ENCODE data around the gene LIPE. TPM values are rescaled to one million over a fixed set of nuclear protein-coding genes. Genes with fewer than 3 reads are reported as not detected.

Gene LIPE
- total RNA-seq, 6 donors from 2014 or later = 1.3 to 6.2 (median 4.2) TPM

- H3K4me3 ChIP-seq = no peak overlapping the region
- peaks cover 0 to 5% (median 0%) of the 10 kb centered on the region in 4 donors for H3K27me3 ChIP-seq
- peaks cover 12 to 19% (median 18%) of the 10 kb centered on the region in 4 donors for H3K4me1 ChIP-seq
- no peak overlapping the region for H3K27ac ChIP-seq
- no peaks in the 10 kb centered on the region for H3K9me3 ChIP-seq
- no peaks in the 10 kb centered on the region for H3K36me3 ChIP-seq
- TF ChIP-seq POLR2AphosphoS5 (IDR thresholded peaks at IDR 0.05) (no peak), EP300 (IDR thresholded peaks at IDR 0.05) (no peak), POLR2A (IDR thresholded peaks at IDR 0.05) (no peak)
- TF ChIP-seq, protein P1, sequence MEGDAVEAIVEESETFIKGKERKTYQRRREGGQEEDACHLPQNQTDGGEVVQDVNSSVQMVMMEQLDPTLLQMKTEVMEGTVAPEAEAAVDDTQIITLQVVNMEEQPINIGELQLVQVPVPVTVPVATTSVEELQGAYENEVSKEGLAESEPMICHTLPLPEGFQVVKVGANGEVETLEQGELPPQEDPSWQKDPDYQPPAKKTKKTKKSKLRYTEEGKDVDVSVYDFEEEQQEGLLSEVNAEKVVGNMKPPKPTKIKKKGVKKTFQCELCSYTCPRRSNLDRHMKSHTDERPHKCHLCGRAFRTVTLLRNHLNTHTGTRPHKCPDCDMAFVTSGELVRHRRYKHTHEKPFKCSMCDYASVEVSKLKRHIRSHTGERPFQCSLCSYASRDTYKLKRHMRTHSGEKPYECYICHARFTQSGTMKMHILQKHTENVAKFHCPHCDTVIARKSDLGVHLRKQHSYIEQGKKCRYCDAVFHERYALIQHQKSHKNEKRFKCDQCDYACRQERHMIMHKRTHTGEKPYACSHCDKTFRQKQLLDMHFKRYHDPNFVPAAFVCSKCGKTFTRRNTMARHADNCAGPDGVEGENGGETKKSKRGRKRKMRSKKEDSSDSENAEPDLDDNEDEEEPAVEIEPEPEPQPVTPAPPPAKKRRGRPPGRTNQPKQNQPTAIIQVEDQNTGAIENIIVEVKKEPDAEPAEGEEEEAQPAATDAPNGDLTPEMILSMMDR (IDR thresholded peaks at IDR 0.05) = no peak
- 91 to 96% methylated on average over 3 of the region's 3 CpGs for WGBS, 2 donors
- no peak for ATAC-seq (ENCODE audit: low FRiP score in 2 of 2)
- no peak for DNase-seq
Observed at GRCh38 chr19:42428676-42429075, 1.5 kb upstream of the LIPE start.

- WGBS, 2 donors = 90 to 100% methylated on average over 3 of the region's 3 CpGs
- H3K36me3 ChIP-seq = no peaks in the 10 kb centered on the region
Observed at GRCh38 chr19:42426643-42427042, 545 bp downstream of the LIPE start.

DNA sequence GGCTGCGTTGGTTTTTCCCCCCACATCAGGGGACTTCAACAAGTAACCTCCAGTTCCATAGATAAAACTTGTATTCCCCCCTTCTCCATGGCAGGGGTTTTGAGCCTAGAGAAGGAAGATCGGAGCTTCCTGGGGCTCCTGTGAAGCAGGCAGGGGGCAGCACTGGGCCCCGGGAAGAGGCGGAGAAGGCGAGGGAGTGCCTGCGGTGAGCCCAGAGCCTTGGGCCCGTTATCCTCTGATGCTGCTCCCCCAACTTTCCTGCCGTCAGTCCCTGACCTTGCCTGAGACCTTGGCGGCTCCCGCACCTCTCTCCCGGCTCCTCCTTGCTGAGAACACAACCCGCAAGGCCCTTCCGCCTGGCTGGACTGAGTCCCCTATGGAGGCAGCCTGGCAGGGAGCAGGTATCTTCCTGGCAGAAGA is 2.5 kb downstream of the LIPE start:
- no peak overlapping the region for H3K27ac ChIP-seq
- H3K27me3 ChIP-seq = peaks cover 0 to 5% (median 0%) of the 10 kb centered on the region in 4 donors
- H3K9me3 ChIP-seq = no peaks in the 10 kb centered on the region
- ATAC-seq (ENCODE audit: low FRiP score in 2 of 2) = no peak
- H3K4me3 ChIP-seq = no peak overlapping the region
- no peak for TF ChIP-seq POLR2AphosphoS5 (IDR thresholded peaks at IDR 0.05)
- TF ChIP-seq EP300 (IDR thresholded peaks at IDR 0.05) = no peak
- TF ChIP-seq, protein P1 (IDR thresholded peaks at IDR 0.05) = no peak
- no peak for TF ChIP-seq POLR2A (IDR thresholded peaks at IDR 0.05)
- peak in 1 of 2 donors; percentile 60 for DNase-seq
- H3K36me3 ChIP-seq = no peaks in the 10 kb centered on the region
- H3K4me1 ChIP-seq = peaks cover 34 to 40% (median 37%) of the 10 kb centered on the region in 4 donors
- WGBS, 2 donors = 72 to 75% methylated on average over 13 of the region's 13 CpGs

More at GRCh38 chr19:42426643-42427042, 545 bp downstream of the LIPE start:
- Histone ChIP-seq H3K9me3 (no peaks in the 10 kb centered on the region), H3K27me3 (peaks cover 0 to 5% (median 0%) of the 10 kb centered on the region in 4 donors), H3K4me1 (peaks cover 22 to 29% (median 26%) of the 10 kb centered on the region in 4 donors), H3K4me3 (no peak overlapping the region), H3K27ac (no peak overlapping the region)
- DNase-seq (no peak), ATAC-seq (ENCODE audit: low FRiP score in 2 of 2) (no peak)
- TF ChIP-seq EP300 (IDR thresholded peaks at IDR 0.05) = no peak
- TF ChIP-seq POLR2AphosphoS5 (IDR thresholded peaks at IDR 0.05) = no peak
- TF ChIP-seq POLR2A (IDR thresholded peaks at IDR 0.05) = peak in 1 of 4 donors; percentile 1

- DNase-seq (no peak), ATAC-seq (ENCODE audit: low FRiP score in 2 of 2) (no peak)
- WGBS, 2 donors = 61 to 74% methylated on average over 5 to 15 of the region's 15 CpGs
- H3K36me3 ChIP-seq = no peaks in the 10 kb centered on the region
- peak overlapping the region in 1 of 4 donors; percentile 86 for H3K27ac ChIP-seq
- peaks cover 0 to 5% (median 0%) of the 10 kb centered on the region in 4 donors for H3K27me3 ChIP-seq
- peaks cover 35 to 44% (median 39%) of the 10 kb centered on the region in 4 donors for H3K4me1 ChIP-seq
- peak overlapping the region in 3 of 4 donors; percentile 52 to 66 (median 61) for H3K4me3 ChIP-seq
- H3K9me3 ChIP-seq = no peaks in the 10 kb centered on the region
- TF ChIP-seq POLR2A (IDR thresholded peaks at IDR 0.05) (no peak), POLR2AphosphoS5 (IDR thresholded peaks at IDR 0.05) (no peak), EP300 (IDR thresholded peaks at IDR 0.05) (no peak)
- TF ChIP-seq, protein P1 (IDR thresholded peaks at IDR 0.05) = no peak
Observed at GRCh38 chr19:42424345-42424707, 2.9 kb downstream of the LIPE start.

DNA sequence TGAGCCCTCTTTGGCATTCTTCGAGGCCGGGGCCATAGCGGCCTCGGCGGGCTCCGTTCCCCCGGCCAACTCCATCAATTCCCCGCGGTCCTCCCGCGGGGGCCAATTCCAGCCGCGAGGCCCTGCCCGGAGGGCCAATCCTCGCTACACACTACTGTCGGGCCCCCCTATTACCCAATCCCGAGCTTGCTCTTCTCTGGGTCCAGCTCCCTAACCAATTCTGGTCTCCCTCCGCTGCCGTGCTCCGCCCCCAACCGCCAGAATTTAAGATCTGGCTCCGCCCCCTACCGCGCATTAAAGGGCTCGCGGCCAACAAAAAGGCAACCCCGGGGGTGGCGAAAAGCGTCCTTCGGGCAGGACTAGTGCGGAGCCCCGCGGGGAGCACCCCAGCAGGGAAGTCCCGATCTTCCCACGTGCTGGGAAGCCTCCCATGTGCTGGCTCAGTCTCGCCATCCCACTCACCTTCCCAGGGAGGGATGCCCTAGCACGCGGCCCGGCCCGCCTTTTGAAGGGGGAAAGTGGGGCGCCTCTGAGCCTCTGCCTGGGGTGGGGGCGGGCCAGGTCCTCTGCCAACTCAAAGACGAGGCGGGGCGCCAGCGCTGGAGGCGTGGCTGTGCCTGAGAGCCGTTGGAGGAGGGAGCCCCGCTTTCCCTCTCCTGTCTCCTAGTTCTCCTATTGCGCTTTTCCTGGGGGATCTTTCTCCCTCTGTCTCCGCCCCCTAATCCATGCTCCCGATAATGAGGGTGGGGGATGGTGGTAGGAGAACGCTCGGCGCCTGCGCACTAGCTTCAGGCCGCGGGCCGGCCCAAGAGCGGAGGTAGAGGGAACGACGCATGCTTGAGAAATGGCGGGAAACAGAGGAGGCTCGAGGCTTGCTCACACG is 3.5 kb downstream of the LIPE start:
- Histone ChIP-seq H3K4me3 (peak overlapping the region; percentile 52 to 66 (median 60)), H3K27ac (peak overlapping the region; percentile 70 to 86 (median 70)), H3K4me1 (peaks cover 35 to 45% (median 40%) of the 10 kb centered on the region in 4 donors), H3K27me3 (peaks cover 0 to 5% (median 0%) of the 10 kb centered on the region in 4 donors), H3K9me3 (no peaks in the 10 kb centered on the region), H3K36me3 (no peaks in the 10 kb centered on the region)
- TF ChIP-seq, protein P1 (IDR thresholded peaks at IDR 0.05) = no peak
- TF ChIP-seq POLR2A (IDR thresholded peaks at IDR 0.05) = peak in 2 of 4 donors; percentile 23 to 49
- no peak for TF ChIP-seq POLR2AphosphoS5 (IDR thresholded peaks at IDR 0.05)
- 6 to 7% methylated on average over 10 to 56 of the region's 65 CpGs for WGBS, 2 donors
- ATAC-seq (ENCODE audit: low FRiP score in 2 of 2) (peak; percentile 94 to 96), DNase-seq (peak; percentile 88 to 93)
